Measurements from ENCODE around the gene ADAMTSL2. TPM values are rescaled to one million over a fixed set of nuclear protein-coding genes. Genes with fewer than 3 reads are reported as not detected.
A peak's percentile ranks its signal among the peaks of the same experiment; 100 is the strongest.

ADAMTSL2 gene
- total and polyA plus RNA-seq, 2 of the 13 experiments (the other 11 are each of a cell fraction or from before 2014, with no cell fraction given), result 1.9 to 3.8 TPM

GRCh38 chr9:133534346-133535291, at the start of gene ADAMTSL2 (continued):
- TF ChIP-seq THAP7 (CRISPR knock-in tag; IDR thresholded peaks at IDR 0.05) (no peak; the same call in 1 of the 2 replicates), SALL2 (CRISPR knock-in tag; IDR thresholded peaks at IDR 0.05) (no peak), PTBP1 (IDR thresholded peaks at IDR 0.05; ENCODE audit: low read depth, low read length, poor library complexity, severe bottlenecking) (no peak), AGO1 (IDR thresholded peaks at IDR 0.05; ENCODE audit: low read depth, low read length, poor library complexity, severe bottlenecking) (no peak), BRF2 (CRISPR knock-in tag; IDR thresholded peaks at IDR 0.05) (no peak), MYPOP (CRISPR knock-in tag; IDR thresholded peaks at IDR 0.05) (peak; percentile 68), ZNF234 (CRISPR knock-in tag; conservative IDR thresholded peaks at IDR 0.05) (no peak), BRCA1 (CRISPR knock-in tag; IDR thresholded peaks at IDR 0.05) (no peak), SNAPC2 (CRISPR knock-in tag; IDR thresholded peaks at IDR 0.05) (no peak), BRD4 (CRISPR knock-in tag; IDR thresholded peaks at IDR 0.05) (no peak), MXD4 (CRISPR knock-in tag; IDR thresholded peaks at IDR 0.05) (no peak), ZNF468 (CRISPR knock-in tag; IDR thresholded peaks at IDR 0.05) (no peak), ZBTB2 (CRISPR knock-in tag; IDR thresholded peaks at IDR 0.05; ENCODE audit: low read depth) (no peak), GRHL1 (CRISPR knock-in tag; conservative IDR thresholded peaks at IDR 0.05) (no peak), ATF7-NPFF (CRISPR knock-in tag; IDR thresholded peaks at IDR 0.05; ENCODE audit: low read depth) (no peak), ZNF414 (CRISPR knock-in tag; IDR thresholded peaks at IDR 0.05) (no peak), ZNF615 (CRISPR knock-in tag; IDR thresholded peaks at IDR 0.05; ENCODE audit: borderline replicate concordance) (no peak), EED (CRISPR knock-in tag; IDR thresholded peaks at IDR 0.05) (peak; percentile 85; the same call in 1 of the 2 replicates)
